HTR-8/SVneo (cell line): ENCODE results near the gene BLNK.
A peak's percentile ranks its signal among the peaks of the same experiment; 100 is the strongest.

Source experiments
- DNase-seq: peaks from one replicate; pipeline ENCODE4 v3.0.0; 2011; ENCODE audit warnings: low spot score, mixed read lengths; ENCODE audit not compliant: insufficient read length
- FAIRE-seq: peaks from 2 replicates; lab custom pipeline; 2011; peaks lifted over from hg19 to GRCh38; lab: Jason Lieb, UNC

Gene BLNK

DNA sequence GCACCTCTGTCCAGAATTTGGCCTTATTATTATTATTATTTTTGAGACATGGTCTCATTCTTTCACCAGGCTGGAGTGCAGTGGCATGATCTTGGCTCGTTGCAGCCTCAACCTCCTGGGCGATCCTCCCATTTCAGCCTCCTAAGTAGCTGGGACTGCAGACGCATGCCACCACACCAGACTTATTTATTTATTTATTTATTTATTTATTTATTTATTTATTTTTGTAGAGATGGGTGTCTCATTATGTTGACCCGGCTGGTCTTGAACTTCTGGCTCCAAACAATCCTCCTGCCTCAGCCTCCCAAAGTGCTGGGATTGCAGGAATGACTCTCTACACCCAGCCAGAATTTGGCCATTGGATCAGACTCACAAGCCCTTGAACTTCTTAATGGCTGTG lies 6.4 kb downstream of the BLNK start:
- no peak for FAIRE-seq
- no peak for DNase-seq

DNA sequence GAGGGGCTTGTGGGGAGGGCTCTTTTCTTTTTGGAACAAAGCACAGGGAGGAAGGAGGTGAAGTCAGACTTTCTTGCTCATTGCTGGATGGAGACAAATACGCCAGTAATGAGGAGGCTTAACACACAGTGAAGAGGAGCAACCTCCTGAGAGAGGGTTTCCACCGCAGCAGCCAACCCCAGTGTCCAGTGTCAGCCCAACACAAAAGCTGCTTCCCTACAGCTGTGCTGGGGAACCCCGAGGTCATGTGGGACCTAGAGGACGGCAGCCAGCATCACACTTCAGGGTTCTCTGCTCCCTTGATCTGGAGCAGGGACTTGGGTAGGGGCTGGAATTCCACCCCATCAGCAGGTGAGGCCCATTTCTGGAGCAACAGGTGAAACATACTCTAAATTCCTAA lies 7.7 kb downstream of the BLNK start:
- DNase-seq (no peak), FAIRE-seq (no peak)

DNA sequence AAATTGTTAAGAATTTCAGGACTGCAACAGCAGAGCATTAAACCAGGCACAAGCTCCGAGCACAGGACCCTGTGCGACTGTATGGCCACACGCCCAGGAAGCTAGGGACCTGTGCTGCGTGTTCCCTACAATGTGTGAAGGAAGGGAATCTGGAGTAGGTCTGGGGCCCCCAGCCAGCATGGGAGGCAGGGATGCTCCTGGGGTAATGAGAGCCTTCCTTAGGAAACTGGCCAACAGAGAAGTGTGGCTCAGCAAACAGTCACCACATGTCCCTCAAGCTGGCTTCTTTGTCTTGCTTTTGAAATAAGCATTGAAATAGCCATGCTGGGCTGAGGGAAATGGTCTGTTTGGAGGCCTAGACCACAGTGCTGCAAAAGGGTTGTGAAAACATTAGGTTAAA lies 8.2 kb downstream of the BLNK start:
- FAIRE-seq: no peak

DNA sequence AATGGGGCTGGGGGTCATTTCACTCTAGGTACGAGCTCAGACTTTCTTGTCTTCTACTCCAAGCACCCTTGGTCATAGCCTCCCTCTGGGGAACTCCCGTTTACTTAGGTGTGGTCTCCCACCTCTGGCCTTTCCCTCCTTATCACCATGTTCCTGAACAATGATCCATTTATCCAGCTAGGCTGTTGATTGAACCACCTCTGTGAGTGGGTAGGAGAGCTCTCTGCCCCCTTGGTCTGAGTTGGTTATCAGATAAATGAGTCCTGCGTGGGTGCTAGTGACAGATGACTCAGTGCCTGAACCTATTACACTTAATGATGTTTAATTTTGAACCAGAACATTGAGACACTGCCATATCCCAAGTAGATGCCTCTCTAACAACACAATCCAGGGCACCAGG lies 9.4 kb downstream of the BLNK start:
- DNase-seq: no peak
- FAIRE-seq: peak; percentile 26

More for the DNA sequence above, 8.2 kb downstream of the BLNK start:
- DNase-seq: no peak

DNA sequence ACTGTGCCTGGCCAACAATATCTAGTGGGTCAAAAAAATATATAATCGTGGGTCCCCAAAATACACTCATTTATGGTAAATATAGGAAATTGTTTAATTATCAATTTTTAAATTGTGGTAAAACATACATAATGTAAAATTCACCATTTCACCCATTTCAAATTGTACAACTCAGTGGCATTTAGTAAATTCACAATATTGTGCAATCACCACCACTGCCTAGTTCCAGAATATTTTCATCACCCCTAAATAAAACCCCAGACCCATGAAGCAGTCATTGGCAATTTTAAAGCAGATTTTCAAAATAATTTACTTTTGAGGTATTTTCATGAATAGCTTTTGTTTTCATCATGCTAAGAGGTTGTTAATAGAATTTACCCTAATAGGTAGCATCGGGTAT lies 10.2 kb downstream of the BLNK start:
- FAIRE-seq (no peak), DNase-seq (no peak)

DNA sequence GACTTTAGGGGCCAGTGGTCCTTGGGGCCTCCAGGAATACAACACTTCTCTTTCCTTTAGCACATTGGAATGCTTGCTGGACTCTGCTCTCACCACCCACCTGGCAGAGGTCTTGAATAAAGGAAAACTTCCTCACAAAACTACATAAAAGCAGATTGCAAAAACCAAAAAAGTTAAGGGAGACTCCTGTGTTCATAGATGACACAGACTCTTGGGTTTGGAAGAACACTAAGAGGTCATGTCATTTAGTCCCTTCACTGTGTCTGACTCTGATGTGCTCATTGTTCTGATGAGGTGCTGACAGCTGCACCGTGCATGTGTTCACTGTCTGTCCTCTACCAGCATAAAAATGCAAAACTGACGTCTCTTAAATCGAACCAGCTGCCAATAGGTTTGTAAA lies 11.4 kb downstream of the BLNK start:
- FAIRE-seq (no peak), DNase-seq (no peak)

DNA sequence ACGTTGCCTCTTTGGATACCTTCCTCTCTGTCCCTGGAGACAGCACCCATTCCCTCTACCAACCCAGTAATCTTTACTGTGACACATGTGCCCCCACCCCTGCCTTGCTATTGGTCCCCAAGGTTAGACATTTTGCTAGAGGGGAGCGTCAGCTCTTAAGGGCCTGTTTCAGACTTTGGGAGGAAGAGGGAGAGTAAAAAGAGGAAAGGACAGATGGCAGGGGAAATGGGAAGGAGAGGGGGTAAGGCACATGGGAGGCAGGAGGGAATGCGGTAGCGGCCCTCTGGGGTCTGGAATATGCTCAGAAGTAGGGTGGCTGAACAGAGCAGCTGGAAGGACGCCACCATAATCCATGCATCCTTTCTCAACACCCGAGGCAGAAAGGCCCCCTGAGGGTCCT lies 12.2 kb downstream of the BLNK start:
- no peak for FAIRE-seq
- no peak for DNase-seq

DNA sequence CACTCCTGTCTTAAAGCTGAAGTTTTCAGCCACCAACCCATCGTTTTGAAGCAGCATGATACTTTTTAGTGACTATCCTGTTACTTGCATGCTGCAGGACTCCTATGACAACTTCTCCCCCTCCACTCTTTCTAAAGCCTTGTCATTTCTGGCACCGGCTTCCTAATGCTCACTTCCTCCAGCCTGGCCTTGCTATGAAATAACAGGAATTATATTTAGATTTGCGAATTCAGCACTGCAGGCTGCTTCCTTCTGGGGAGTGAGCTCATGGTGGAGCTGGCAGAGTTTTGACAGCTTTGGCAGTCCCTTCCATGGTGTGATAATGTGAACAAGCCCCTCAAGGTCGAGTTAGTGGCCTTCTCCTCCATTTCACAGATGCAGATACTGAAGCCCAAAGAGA lies 13.4 kb downstream of the BLNK start:
- no peak for DNase-seq
- FAIRE-seq: no peak

DNA sequence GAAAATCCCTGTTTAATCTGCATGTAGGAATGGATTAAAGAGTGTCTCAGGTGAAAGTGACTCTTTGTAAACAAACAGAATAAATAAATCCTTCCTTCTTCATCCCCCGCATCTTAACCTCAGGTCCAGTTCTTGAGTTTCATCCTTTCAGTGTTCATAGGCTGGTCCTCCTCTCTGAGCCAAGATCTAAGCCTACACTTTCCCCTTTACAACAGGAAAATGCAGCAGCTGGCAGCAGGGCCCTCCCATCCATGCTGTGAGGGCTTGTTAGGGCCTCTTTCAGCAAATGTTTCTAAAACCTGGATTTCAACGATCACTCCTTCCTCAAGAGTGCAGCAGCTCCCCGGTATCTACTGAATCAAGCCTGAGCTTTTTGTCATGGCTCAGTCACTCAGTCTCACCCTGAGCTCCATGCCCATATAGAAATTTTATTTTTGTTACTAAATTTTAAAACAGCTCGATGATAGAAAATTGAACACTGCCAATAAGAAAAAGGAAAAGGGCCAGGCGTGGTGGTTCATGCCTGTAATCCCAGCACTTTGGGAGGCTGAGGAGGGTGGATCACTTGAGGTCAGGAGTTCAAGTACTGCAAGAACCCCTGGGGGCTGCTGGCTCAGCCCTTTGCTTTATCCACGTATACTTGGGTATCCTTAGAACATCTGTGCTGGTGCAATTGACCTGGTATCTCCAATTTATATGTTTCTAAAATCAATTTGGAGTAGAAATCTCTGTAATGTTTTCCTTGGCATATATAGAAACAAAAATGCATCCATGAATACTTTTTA lies 15.6 kb downstream of the BLNK start:
- no peak for FAIRE-seq
- DNase-seq: no peak

DNA sequence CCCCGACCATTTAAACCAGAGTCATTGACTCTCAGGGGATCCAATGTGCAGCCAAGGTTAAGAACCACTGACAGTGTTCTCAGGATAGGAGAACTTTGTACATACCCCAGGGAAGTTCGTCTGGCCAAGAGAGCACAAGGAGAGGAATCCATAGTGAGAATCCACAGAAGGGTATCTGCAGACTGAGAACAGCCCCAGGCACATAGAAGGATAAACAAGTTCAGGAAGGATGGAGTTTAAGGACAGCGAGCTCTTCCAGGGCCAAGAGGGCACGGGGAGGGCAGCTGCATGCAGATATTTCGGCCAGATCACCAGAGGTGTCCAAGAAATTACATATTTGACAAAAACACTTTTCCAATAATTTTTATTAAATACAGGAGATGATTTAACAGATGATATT lies 16.4 kb downstream of the BLNK start:
- FAIRE-seq (no peak), DNase-seq (no peak)

DNA sequence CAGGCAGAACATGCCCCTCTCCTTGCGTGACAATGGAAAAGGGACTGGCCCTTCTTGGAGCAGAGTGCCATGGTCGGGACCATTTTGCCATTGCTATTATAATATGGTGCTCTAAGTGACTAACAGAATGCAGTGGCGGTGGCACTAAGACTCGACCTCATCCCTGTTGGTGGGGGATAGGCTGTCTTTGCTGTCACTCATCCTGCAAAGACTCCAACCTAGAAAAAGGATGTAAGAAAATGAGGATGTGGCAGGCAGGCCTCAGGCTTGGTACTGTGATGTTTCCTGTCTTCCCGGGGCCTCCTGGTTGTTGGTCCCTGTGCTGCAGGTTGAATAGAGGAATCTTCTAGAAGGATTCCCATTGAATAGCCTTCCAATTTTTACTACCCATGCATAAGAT lies 18.6 kb downstream of the BLNK start:
- no peak for FAIRE-seq

DNA sequence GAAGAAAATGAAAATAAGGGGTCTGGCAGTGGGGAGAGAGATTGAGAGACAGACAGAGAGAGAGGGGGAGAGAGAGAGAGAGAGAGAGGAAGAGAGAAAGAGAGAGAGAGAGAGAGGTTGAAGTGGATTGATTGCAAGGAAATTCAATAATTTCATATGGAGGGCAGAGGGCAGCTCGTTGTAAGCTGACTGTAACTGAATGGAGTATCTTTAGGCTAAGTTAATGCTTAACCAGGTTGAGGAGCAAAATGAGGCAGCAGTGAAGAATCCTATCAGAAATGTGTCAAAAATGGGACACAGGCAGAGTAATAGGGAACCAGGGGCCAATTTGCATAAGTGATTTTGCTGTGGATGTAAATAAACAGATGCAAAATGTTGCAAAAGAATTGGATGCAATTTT lies 21.0 kb downstream of the BLNK start:
- DNase-seq (no peak), FAIRE-seq (no peak)

More for the DNA sequence above, 18.6 kb downstream of the BLNK start:
- no peak for DNase-seq

DNA sequence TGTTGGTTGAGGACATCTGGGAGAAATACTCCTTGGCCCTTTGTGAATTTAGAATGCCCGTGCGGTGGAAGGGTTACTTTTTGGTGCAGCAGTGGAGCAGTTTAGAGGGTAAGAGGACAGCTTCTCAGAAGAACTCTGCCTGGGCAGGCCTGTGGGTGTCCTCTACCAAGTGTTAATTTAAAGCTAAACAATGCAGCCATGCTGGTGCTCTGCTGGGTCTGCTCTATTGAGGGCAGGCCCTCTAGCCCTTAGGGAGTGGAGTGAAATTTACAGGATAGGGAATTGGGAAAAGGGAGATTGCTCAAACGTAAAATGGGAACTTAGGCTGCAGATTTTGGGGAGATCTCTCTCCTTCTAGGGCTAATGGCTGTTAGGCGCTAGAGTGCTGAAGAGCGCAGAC lies 22.1 kb downstream of the BLNK start:
- DNase-seq (no peak), FAIRE-seq (no peak)

DNA sequence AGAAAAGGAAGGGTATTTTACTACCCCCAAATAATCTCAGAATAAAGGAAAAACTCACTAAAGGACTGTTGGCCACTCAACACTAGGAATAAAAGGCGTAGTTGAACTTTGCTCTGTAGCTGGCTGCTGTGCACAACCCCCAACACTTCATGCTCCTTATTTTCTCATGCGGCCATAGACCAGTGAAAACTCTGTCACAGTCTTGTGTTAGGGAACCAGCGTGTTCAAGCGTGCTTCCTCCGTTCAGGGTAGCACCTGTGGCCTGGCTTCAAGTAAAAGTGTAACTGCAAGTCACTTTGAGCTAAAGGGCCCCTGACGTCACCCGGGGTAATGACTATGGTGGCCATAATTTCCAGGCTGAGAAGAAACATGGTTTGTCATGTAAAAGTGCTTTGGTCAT lies 27.0 kb downstream of the BLNK start:
- FAIRE-seq: no peak
- no peak for DNase-seq

DNA sequence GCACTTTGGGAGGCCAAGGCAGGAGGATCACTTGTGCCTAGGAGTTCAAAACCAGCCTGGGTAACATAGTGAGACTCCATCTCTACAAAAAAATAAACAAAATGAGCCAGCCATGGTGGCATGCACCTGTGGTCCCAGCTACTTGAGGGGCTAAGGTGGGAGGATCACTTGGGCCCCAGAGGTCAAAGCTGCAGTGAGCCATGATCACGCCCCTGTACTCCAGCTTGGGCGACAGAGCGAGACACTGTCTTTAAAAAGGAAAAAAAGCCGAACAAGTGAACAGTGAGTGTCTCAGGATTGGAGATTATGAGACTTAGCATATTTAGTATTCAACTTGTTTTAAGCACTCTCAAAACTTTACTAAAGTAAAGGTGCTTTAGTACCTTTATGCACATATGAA lies 28.1 kb downstream of the BLNK start:
- FAIRE-seq (no peak), DNase-seq (no peak)

DNA sequence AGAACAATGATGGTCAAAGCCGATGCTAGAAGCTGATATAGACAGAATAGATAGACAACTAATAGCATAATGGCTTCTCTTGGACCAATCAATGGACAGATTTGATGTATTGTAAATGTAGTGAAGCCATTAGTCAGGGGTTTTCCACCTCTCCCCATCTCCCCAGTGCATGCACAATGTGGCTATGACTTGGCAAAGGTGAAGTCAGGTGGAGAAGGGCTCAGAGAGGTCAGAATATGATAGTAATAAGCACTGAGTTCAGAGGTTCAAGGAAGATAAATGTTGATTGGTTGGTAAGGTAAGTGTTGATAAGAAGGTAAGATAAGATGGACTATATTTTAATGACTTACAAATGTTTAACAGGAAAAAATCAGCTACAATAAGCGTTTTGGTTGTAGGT lies 28.5 kb downstream of the BLNK start:
- FAIRE-seq (no peak), DNase-seq (no peak)

DNA sequence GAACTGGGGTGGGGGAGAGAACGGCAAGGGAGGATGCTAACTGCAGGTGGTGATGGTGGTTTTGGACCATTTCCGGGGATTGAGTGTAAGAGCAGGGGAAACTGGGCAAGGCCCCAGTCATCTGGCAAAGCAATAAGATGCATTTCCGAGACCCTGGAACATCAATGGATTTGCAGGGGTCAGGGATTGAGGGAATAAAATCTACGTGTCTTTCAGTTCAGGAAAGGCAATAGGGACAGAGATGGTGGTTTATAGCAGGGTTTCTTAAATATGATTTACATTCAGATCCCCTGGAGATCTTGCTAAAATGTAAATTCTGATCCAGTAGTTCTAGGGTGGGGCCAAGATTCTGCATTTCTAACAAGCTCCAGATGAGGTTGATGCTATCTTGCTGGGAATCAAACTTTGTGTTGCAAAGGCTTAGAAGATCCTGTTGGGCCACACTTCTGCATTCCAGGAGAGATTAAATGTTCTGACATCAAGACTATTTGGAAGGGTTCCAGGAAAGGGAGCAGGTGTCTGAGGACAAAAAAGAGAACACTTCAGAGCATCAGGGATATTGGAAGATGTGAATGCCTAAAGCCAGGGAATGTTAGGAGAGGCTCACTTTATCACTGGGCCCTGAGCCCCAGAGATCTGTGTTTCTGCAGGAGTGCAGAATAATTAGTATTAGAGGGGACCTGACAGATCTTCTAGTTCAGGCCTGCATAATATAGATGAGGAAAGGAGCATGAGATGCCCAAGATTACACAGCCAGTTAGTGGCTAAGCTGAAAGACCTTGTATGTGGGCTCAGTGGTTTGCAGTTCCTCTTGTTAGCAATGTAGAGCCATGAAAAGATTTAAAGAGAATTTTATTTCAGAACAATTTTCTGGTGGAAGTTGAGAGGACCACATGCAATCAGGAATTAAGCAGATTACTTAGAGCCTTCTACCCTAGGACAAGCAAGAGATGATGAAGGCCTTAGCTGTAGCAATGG lies 32.4 kb downstream of the BLNK start:
- FAIRE-seq (no peak), DNase-seq (no peak)

DNA sequence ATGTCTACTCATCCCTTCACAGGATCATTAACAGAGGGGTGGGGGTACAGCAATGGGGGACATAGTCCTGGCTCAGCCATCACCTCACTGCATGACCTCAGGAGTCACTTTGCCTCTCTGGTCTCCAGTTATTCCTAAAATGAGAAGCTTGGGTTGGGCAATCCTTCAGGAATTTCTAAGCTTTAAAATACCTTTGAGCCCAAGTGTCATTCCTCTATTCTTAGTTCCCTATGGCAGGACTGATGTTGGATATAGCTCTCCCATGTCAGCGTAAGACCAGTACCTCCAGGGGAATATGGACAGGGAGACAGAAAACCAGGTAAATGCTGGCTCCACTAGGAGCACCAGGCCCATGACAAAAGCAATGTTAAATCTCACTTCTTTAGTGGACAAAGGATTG lies 34.5 kb downstream of the BLNK start:
- DNase-seq: no peak
- FAIRE-seq: no peak

DNA sequence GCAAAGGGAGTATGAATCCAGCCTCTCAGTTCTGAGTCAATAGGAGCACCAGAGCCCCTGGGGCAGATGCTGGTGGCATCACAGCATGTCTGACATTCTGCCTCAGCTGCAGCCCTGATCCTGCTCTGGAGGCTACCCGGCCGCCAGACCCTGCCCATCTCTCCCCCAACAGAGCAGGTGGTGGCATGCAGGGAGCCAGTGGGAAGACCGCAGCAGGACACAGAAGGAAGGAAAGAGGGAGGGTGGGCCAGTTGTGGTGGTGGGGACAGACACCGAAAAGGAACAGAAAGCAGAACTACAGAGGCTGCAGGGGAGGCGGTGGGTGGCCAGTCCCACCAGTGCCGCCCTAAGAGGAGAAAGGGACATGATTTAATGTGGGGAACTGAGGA lies 35.3 kb downstream of the BLNK start:
- no peak for DNase-seq
- no peak for FAIRE-seq

DNA sequence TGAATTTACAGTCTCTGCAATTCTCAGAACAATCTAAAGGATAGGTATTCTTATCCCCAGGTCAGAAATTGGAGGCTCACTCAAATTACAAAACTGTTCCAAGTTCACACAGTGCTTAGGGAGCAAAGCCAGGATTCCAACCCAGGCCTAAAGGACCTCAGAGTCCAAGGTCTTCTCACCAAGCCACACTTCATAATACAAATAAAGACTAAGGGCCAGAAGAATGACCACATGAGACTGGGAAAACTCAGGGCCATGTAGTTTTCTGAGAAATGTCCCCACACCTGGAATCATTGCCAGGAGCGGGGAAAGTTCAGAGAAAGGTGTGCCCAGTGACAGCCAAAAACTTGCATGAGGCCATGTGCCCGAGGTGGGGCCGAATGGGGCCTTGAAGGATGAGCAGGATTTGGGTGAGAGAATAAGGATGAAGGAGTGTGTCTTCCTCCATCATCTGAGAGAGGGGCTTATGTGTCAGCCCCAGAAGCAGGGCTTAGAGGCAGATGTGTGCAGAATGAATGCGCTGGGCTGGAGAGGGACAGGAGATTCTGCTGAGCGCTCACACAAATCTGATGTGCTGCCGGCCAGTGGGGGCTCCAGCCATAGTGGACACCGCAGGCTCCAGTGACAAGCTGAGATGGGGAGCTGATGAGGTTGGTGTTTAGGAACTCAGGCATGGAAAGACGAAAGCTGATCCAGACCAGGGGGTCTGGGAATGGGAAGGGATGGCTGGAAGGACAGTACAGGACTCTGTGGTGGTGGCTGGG lies 35.9 kb downstream of the BLNK start:
- no peak for FAIRE-seq

DNA sequence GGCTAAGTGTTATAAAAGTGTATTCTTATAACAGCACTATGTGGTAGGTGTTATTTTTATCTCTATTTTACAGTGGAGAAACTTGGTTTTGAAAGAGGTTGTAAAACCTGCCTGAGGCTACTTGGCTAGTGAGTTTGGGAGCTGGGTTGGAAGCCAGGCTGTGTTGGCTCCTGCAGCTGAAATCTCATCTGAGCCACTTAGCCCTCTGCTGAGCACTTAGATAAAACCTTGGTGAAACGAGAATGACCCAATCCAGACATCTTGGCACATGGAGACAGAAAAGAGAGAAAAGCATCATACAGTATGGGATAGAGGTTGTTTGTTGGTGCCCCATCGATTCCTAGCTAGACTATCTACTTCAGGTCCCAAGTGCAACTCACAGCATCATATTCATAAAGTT lies 37.4 kb downstream of the BLNK start:
- no peak for FAIRE-seq

More for the DNA sequence above, 35.9 kb downstream of the BLNK start:
- no peak for DNase-seq

More for the DNA sequence above, 37.4 kb downstream of the BLNK start:
- DNase-seq: no peak
